HG03196 (cell line): ENCODE data around the gene C5orf58.

Experiments used
- ATAC-seq: cut with Tn5 transposase; IDR thresholded peaks from one replicate; pipeline ENCODE4 v1.9.1; 2021; ENCODE audit not compliant: unreplicated experiment

The C5orf58 gene

DNA sequence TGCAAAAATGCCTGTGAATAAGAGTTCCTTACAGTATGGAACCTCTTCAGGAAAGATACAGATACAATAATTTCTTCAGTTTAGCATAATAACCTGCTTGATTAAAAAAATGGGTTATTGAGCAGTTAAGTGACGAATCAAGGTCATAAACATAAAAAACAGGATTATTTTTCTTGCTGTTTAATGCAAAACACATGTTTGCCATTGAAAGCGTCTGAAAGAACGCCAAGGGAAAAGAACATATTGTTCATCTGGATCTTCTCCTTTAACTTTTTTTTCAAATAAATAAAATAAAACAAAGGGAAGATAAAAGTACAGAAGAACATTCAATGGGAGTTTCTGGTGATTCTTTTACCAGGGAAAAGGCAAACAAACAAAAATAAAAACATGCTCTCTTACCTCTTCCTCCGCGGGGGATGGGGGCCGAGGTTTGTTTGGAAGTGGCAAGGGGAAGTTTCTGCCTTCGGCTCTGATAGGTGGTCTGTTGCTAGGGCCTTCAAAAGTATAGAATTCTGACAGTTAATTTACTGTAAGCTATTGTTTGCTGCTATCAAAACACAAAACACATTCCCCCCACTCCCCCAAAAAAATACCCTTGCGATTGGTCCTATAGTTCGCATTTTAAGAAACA is 20.1 kb downstream of the C5orf58 start:
- ATAC-seq: no peak

DNA sequence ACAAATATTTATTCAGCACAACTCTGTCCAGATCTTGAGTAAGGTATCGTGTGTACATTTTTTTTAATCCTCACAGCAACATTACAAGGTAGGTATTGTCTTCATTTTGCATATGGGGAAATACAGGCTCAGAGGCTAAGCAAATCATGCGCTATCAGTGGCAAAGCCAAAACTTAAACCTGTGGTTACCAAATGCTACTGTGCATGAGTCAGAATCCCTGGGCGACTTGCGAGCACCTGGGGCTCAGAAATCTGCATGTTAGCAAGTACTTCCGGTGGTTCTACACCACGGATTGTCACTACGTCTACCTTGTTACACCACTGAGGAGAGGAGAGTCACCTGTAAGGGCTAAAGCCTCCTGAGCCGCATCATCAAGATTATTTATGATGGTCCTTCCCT is 21.3 kb downstream of the C5orf58 start:
- ATAC-seq: peak; percentile 95

DNA sequence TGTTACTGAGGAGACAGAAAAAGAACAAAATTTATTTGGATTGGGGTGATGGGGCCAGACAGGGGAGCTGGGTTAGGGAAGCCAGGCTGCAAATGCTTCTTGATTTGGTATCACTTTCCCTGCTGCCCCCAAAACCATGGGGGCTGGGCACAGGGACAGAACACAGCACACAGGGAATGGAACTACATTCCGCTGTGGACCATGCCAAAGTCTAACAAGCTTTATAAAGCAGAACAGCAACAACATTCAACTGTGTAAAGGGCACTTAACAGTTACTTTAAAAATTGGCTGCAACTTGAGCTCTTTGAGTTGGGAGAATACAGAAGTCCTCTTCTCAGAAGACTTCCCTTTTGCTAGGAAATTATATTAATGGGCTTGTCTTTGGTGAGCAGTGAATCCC is 23.8 kb downstream of the C5orf58 start:
- ATAC-seq: no peak

DNA sequence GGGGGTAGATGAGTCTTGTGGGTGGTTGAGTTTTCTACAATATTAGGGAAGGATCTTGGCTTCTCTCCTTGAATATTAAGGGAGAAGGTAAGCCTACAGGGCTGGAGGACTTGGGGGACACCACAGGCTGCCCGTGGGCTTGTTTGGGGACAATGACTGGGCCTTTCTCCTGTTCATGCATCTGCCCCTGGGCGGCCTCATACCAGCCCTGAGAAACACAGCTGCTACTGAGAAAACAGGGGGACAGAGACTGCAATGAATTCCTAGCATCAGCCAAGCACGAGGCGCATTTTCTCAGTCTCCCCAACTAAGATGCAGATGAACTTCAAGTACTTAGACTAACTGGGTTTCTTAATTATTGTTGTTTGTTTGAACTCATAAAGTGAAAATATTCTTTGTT is 24.6 kb downstream of the C5orf58 start:
- no peak for ATAC-seq

DNA sequence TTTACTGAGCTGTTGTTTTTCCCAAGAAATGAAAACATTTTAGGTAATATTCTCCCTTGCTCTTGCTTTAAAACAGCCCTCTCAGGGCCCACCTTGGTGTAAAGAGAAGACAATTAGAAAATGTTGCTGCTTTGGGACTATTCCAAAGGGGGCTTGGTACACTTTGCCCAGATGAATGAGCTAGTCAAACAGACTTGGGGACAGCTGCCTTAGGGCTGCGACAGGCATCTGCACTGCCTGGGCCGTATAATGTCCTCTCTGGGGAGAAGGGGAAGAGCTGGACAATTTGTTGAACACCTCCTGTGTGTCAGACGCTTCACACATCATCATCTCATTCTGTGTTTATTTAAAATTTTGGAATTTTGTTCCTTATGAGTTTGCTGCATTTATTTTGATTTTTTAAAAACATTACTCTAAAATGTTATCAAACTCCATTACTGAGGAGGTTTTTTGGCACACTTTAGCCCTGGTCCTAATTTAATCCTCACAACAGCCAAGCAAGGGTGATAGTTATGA is 28.8 kb downstream of the C5orf58 start:
- no peak for ATAC-seq

DNA sequence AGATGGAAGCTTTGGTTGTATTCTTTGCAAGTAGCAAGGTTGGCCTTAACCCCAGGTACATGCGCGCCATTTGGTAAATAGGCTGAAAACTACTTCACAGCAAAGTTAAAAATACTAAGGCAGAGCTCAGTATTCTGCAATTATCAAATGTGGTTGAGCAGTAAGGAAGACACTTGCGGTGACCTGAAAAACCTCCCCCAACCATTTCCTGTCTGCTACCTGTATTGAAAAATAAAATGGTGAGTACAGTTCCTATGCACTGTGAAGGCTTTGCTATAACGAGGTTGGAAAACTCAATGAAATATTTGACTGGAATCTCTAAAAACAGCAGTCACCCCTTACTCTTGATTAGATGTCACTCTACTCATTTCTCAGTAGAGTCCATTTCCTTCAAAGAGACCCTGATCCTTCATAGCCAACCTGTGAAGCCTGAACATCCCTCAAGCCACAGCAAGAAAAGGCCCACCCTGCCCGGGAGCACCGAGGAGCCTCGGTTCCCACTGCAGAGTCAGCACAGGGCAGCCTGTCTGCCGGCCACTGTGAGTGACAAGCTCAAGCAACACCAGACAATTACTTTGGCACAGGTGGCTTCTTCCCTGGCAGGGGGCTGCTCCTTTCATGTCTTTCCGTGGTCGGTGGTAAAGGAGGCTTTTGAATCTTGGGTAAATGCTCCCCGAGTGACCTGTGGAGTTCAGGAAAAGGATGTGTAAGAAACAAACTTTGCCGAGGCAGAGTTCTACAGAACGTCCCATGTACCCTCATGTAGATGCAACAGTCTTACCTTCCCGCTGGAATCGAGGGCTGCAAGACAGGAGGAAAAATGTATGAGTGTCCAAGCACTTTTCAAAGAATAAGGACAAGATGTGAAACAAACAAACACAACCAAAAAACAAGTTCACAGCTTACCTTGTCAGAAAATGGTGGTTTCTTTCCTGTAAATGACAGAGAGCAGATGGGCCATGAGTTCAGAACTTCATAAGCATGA is 29.6 kb downstream of the C5orf58 start:
- no peak for ATAC-seq

DNA sequence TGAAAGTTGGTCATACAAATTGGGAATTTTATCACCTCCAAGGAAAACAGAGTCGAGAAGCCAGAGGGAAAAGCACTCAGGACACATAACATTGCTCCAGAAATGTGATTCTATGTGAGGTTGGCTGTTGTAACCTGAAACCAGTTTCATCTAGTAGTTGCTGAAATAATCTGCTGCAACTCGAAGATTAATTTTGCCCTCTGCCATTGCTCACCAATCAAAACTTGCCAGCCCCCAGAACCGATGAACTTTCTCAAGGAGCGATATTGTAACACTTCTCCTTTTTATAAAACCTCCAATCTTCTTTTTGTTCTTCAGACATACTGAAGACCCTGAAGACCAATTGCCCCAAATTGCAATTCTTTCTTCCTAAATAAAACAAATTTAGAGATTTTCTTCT is 31.1 kb downstream of the C5orf58 start:
- ATAC-seq: no peak

DNA sequence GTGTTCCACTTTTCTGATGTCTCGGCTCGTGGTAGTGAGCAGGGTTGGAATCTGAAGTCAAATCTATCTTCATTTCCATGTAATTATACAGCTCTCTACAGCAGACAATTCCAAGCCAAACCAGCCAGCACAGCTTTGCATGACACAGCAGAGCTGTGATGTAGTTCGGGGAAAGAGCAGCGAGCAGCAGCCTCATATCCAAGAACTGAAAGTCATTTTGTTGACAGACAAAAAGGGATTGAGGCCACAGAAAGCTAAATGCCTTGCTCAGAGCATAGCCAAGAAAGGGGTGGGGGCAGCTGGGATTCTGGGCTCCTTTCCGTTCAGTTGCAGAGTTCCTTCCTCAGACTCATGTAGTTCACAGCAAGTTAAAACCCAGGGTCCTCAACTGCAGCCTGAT is 32.7 kb downstream of the C5orf58 start:
- no peak for ATAC-seq

DNA sequence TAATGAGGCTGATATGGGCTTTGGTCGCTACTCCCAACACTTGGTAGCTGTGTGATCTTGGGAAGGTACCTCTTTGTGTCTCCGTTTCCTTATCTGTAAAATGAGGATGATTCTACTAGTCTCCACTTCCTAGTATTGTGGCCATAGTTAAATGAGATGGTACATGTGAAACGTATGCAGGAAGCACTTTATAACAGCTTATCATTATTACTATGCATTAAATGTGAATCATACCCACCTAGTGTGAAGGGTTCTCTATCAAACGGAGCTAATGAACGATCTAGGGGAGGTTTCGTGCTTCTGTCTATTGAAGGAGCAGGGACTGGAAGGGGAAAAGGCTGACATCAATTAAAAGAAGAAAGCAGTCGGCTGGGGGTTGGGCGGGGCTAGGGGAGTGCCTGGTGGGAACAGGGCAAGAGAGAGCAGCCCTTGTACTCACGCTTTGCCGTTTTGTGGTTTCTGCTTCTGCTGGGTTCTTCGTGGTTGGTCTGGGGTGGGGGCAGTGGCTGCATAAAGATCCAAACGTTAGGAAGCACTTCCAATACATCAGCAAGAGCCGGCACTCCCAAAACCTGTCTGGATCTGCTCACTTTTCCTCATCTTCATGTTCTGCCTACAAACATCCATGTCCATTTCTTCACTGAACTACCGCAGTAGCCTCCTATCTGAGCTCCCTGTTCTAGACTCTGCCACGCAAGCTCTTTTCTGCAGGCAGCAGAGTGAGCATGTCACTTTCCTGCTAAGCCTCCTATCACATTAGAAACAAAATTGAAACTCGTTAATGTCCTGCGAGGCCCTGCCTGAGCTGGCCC is 34.0 kb downstream of the C5orf58 start:
- no peak for ATAC-seq

DNA sequence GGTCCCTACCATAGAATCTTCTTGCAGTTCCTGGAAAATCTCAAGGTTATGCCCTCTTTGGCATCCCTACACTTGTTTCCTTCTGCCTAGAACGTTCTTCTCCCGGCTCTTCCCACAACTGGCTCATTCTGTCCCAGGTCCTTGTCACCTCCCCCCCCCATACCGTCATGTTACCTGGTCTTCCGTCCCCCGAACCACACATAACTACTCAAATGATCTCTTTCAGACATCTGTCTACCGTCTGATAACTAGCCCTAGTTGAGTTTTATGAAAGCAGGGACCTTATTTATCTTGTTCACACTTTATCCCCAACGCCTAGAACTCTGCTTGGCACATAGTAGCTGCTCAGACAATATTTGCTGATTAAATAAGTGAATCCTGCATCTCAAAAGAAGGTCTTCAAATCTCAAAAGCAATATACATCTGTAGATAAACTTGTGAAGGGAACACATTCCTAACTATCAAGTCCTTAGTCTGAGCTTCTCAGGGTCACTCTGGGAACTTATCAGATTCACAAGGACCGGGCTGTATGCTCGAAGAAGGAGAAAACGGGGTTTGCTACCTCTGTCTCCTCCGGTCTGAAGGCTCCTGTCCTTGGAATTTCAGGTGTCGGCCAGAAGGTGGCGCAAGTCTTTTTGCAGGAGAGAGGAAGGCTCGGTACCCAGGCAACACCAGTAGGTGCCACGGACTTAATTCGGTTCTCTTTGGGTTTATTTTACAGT is 34.8 kb downstream of the C5orf58 start:
- ATAC-seq: peak; percentile 62

DNA sequence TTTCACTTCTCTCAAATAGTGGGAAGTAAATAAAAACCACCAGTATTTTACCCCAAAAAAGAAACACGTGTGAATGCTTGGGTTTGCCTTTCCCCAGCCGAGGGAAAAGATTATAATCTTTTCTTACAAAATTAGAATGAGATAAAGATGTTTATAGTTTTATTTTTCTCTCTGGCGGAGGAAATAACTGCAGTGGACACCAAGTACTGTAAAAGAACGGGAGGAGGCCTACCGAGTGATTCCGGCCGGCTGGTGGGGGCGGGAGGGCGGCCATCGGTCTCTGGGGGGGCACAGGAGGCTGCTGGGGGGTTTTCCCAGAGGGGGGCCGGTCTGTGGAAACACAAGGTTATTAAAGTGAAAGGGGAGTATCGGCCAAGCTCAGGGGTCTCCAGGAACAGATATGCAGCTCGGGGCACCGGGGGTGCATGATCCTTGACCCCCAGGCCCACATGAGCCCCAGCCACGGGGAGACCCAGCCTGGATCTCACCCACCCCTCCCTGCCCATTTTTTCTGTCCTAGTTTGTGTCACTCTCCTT is 35.4 kb downstream of the C5orf58 start:
- no peak for ATAC-seq

DNA sequence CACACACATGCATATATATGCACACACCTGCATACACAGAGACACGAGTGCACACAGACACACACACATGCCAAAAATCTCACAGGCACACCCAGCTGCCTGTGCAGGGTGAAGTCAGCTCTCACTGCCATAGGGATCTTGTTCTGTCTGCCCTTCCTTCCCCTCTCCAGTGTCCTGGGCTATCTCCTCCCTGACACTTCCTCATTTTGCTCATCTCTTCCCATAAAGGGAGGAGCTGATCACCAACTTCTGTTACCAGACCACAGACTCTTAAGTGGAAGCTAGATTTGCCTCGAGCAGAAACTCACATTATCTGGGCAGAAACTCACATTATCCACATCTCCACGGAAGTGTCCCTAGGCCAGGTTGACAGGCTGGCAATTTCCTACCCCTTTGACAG is 36.1 kb downstream of the C5orf58 start:
- ATAC-seq: no peak

DNA sequence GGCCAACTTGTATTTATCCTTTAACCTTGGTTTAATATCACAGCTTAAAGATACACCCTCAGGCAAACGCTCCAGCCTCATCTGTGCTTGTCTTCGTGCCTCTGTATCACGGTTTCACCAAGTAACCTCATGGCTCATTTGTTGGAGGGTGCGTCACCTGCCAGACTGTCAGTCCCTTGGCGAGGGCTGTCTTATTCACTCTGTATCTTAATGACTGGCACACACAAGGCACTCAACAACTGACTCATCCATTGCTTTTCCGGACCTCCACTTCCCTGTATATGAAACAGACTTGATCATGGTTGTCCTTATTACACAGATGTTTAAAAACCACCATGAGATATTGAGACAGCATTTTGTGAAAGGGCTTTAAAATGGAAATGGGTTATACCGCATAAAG is 36.8 kb downstream of the C5orf58 start:
- no peak for ATAC-seq

DNA sequence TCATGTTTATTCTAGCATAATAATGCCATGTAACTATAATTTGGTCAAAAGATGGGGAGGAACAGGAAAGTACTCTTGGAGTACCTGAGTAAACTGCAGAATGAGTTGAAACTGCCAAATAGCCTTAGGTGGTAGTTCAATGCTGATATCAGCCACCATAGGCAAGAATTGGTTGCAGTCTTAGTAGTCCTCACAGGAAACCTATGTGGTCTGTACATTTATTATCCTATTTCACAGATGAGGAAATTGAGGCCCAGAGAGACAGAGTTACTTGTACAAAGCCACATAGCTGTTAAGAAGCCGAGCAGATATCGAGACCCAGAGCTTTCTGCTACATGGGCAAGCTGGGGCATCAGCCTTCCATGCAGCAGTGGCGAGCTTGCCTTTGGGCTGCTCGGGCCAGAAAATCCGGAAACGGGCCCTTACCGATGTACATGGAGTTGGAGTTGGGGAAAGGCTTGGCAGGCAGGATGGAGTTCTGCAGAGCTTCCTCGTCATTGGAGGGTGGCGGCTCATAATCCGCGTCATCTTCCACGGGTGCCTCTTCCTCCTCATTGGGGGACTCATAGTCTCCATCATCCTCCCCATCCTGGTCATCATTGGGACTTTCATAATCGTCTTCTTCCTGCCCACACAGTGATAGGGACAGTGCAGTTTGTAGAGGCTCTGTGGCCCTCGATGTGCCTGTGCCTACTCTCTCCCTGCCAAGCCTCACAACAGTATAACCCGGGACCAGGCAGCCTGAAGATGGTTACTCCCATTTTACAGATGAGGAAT is 37.7 kb downstream of the C5orf58 start:
- ATAC-seq: no peak

DNA sequence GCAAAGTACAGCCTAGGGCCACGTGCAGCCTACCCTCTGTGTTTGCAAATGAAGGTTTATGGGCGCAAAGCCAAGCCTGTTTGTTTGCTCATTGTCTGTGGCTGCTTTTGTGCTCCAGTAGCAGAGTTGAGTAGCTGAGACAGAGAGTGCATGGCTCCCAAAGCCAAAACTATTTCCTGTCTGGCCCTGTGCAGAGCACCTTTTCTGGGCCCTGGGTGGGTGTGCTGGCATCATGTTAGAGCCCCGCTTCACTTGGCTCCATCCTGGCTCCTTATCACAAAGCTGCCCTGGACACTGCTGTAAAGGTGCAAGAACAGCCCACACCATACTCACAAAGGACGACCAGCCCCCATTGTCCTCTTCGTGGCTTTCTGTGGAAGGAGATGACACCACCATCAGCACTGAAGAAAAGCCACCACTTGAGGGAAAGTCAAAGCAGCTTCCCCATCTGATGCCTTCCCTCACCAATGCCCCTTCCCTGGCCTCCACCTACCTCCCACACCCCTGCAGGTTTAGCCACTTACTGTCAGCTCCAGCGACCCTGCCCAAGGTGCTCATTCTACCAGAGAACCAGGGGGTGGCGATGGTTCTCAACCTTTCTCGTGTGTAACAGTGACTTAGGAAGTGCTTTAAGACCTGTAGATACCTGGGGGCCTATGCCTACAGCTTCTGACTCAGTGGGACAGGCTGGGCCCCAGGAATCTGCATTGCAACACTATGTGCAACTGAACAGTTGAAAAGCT is 41.4 kb downstream of the C5orf58 start:
- ATAC-seq: no peak

DNA sequence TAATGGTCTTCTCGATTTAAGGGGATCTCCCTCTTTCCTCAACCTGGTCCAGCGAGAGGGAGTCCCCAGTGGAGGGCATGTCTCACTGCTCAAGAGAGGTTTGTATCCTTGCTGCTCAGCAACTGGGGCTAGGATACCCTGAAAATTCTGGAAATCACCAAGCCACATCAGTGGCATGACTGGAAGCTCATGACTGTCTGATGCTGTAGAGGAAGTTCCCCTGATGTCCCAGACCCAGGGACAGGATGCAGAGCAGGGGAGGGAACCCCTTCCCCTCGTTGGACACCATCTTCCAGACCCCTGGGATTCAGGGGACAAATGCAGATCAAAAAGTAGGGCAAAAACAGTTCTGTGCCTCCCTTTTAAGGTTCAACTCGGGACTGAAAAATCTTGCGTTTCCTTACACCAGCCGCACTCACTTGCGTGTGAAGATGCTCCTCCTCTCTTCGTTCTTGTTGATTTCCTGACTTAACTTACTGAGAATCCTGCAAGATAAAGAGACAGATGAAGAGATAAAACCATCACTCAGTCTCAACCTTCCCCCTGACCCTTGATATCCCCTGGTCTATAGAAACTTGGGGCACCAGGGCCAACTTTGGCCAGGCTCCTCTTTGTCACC is 42.7 kb downstream of the C5orf58 start:
- ATAC-seq: no peak

DNA sequence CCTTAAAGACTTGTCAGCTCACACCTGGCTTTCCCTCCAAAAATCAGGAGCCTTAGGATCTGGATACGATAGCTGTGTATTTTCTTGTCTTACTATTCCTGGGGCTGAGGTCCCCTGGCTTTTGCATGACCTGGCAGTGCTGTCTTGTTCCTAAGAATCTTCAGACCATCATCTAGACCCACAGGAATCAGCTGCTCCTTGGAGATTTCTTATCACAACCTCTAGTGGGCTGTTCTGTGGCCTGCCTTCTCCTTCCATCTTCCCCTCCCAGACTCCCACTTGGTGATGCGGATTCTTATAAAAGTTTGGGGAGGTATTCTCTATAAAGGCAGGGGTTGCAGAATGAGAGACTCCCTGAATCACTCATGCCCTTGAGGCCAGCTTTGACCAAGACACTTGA is 43.4 kb downstream of the C5orf58 start:
- no peak for ATAC-seq

DNA sequence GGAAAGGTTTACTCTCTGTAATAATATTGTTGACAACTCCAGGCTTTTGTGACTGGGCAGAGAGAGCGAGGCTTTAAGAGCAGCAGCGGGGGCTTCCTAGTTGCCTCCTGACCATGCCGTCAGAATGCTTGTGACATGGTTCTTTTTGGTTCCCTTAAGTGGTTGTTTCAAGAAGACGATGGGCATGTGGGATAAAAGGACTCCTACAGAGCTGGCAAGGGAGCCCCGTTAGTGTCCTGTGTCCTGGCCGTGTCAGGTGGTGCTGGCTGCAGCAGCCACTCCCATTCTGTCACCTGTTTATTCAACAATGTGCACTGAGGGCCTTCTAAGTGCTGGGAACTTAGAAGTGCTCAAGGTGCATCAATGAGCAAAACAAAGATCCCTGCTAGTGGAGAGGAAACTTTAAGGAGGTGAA is 45.1 kb downstream of the C5orf58 start:
- ATAC-seq: no peak
